IMR-90 (cell line): Measurements from ENCODE around the gene OTOGL. TPM values are rescaled to one million over a fixed set of nuclear protein-coding genes. Genes with fewer than 3 reads are reported as not detected.

Source experiments
- ATAC-seq: fragments of 200-7000 bp; cut with Tn5 transposase; 2 replicates; pipeline ENCODE4 v1.9.1; 2020; ENCODE audit warnings: low read depth, mild to moderate bottlenecking, moderate library complexity
- BruUV-seq: library from RNA; stranded (reverse); fragments of 400-500 nt; replicated peaks from 2 replicates; lab custom pipeline; 2021; lab: Mats Ljungman, UMichigan
- CTCF ChIA-PET: fragments of 300-600 bp; formaldehyde crosslinking; extraction: SDS; loops from one replicate; lab custom pipeline; 2021; ENCODE audit warnings: antibody characterized with exemption; lab: Yijun Ruan, JAX
- POLR2A ChIA-PET: fragments of 300-600 bp; sonication (Branson Sonifier 250); formaldehyde crosslinking; loops from one replicate; lab custom pipeline; 2022; ENCODE audit warnings: antibody characterized with exemption; ENCODE audit not compliant: unreplicated experiment; lab: Charles Lee
- DNase-seq: peaks from one replicate; pipeline ENCODE4 v3.0.0; 2013
- H2AFZ ChIP-seq: replicated peaks from 2 replicates; pipeline ENCODE3; 2013; ENCODE audit warnings: low read length, mild to moderate bottlenecking; ENCODE audit not compliant: poor library complexity
- H2AK5ac ChIP-seq: 2 replicates; pipeline ENCODE4 v1.6.1; 2013; ENCODE audit warnings: low read depth, low read length, inconsistent platforms
- H2AK9ac ChIP-seq: replicated peaks from 2 replicates; pipeline ENCODE3; 2013; ENCODE audit warnings: mild to moderate bottlenecking, low read depth, low read length, moderate library complexity; ENCODE audit not compliant: poor library complexity
- H2BK120ac ChIP-seq: 2 replicates; pipeline ENCODE4 v1.6.1; 2013; ENCODE audit warnings: low read depth, low read length, inconsistent platforms
- H2BK15ac ChIP-seq: 3 replicates; pipeline ENCODE4 v1.6.1; 2013; ENCODE audit warnings: low read depth, low read length, inconsistent platforms
- H2BK20ac ChIP-seq: 2 replicates; pipeline ENCODE4 v1.6.1; 2013; ENCODE audit warnings: low read depth, mild to moderate bottlenecking, inconsistent platforms, low read length, moderate library complexity
- H2BK5ac ChIP-seq: 2 replicates; pipeline ENCODE4 v1.6.1; 2013; ENCODE audit warnings: mild to moderate bottlenecking, low read depth, low read length, inconsistent platforms; ENCODE audit not compliant: poor library complexity, severe bottlenecking
- H3K14ac ChIP-seq: replicated peaks from 2 replicates; pipeline ENCODE4 v1.6.1; 2013; ENCODE audit warnings: low read depth, low read length, inconsistent platforms
- H3K18ac ChIP-seq: 2 replicates; pipeline ENCODE4 v1.6.1; 2013; ENCODE audit warnings: low read depth, low read length, control low read depth
- H3K23ac ChIP-seq: 2 replicates; pipeline ENCODE4 v1.6.1; 2013; ENCODE audit warnings: low read depth, low read length, inconsistent platforms
- H3K27ac ChIP-seq: 2 replicates; pipeline ENCODE4 v1.5.1; 2013; ENCODE audit warnings: mild to moderate bottlenecking, control low read depth, low read length; ENCODE audit not compliant: insufficient read depth
- H3K27me3 ChIP-seq: 2 replicates; pipeline ENCODE4 v1.6.1; 2013; ENCODE audit warnings: low read length; ENCODE audit not compliant: control insufficient read depth, insufficient read depth
- H3K36me3 ChIP-seq: 2 replicates; pipeline ENCODE4 v1.6.1; 2013; ENCODE audit warnings: low read length, mixed read lengths; ENCODE audit not compliant: control insufficient read depth, insufficient read depth
- H3K4ac ChIP-seq: 2 replicates; pipeline ENCODE4 v1.6.1; 2013; ENCODE audit warnings: low read depth, low read length, inconsistent platforms
- H3K4me1 ChIP-seq: 2 replicates; pipeline ENCODE4 v1.6.1; 2013; ENCODE audit warnings: low read length, mixed read lengths; ENCODE audit not compliant: control insufficient read depth, insufficient read depth
- H3K4me2 ChIP-seq: 2 replicates; pipeline ENCODE4 v1.6.1; 2013; ENCODE audit warnings: low read depth, mild to moderate bottlenecking, control low read depth, low read length, moderate library complexity
- H3K4me3 ChIP-seq: 2 replicates; pipeline ENCODE4 v1.5.1; 2013; ENCODE audit warnings: low read depth, mild to moderate bottlenecking, control low read depth, low read length, moderate library complexity; ENCODE audit not compliant: insufficient read depth
- H3K56ac ChIP-seq: 2 replicates; pipeline ENCODE4 v1.6.1; 2013; ENCODE audit warnings: low read length, inconsistent platforms; ENCODE audit not compliant: insufficient read depth; ENCODE audit errors: extremely low read depth
- H3K79me1 ChIP-seq, 2 experiments: 2 replicates each; pipeline ENCODE4 v1.6.1; 2013; ENCODE audit warnings: low read length in 2 of 2, inconsistent platforms in 1 of 2, low read depth in 1 of 2
- H3K9ac ChIP-seq: 2 replicates; pipeline ENCODE4 v1.6.1; 2013; ENCODE audit warnings: low read depth, low read length, control low read depth
- H3K9me1 ChIP-seq: 2 replicates; pipeline ENCODE4 v1.6.1; 2013; ENCODE audit warnings: low read length, inconsistent platforms; ENCODE audit not compliant: insufficient read depth
- H3K9me3 ChIP-seq: 2 replicates; pipeline ENCODE4 v1.6.1; 2013; ENCODE audit warnings: low read length; ENCODE audit not compliant: control insufficient read depth, insufficient read depth
- H4K20me1 ChIP-seq: 2 replicates; pipeline ENCODE4 v1.6.1; 2013; ENCODE audit warnings: low read length, inconsistent platforms; ENCODE audit not compliant: insufficient read depth
- H4K5ac ChIP-seq: 2 replicates; pipeline ENCODE4 v1.6.1; 2013; ENCODE audit warnings: mild to moderate bottlenecking, low read depth, low read length, control low read depth
- H4K8ac ChIP-seq, 2 experiments: 2 replicates each; pipeline ENCODE4 v1.6.1; 2013; ENCODE audit warnings: low read depth in 2 of 2, low read length in 2 of 2, control low read depth in 1 of 2, inconsistent platforms in 1 of 2
- H4K91ac ChIP-seq: 2 replicates; pipeline ENCODE4 v1.6.1; 2013; ENCODE audit warnings: low read depth, low read length, inconsistent platforms; ENCODE audit not compliant: insufficient read depth
- CHD1 ChIP-seq: IDR thresholded peaks from 2 replicates; pipeline ENCODE4 v1.6.1; 2012; ENCODE audit warnings: low read depth, low read length, improper control_type of control experiment
- MAZ ChIP-seq: IDR thresholded peaks from 2 replicates; pipeline ENCODE4 v1.6.1; 2012; ENCODE audit warnings: low read depth, mild to moderate bottlenecking, low read length, improper control_type of control experiment, moderate library complexity, borderline replicate concordance
- MXI1 ChIP-seq: IDR thresholded peaks from 2 replicates; pipeline ENCODE4 v1.6.1; 2012; ENCODE audit warnings: low read depth, mild to moderate bottlenecking, low read length, moderate library complexity, borderline replicate concordance
- NFE2L2 ChIP-seq: fragments of 150-350 bp; IDR thresholded peaks from 2 replicates; pipeline ENCODE4 v1.6.1; 2016; ENCODE audit warnings: low read depth, mild to moderate bottlenecking, low read length
- POLR2A ChIP-seq: IDR thresholded peaks from 2 replicates; pipeline ENCODE4 v1.6.1; 2012; ENCODE audit warnings: mild to moderate bottlenecking, low read depth, low read length
- RAD21 ChIP-seq: IDR thresholded peaks from 2 replicates; pipeline ENCODE4 v1.6.1; 2012; ENCODE audit warnings: low read length, improper control_type of control experiment
- RCOR1 ChIP-seq: IDR thresholded peaks from 2 replicates; pipeline ENCODE4 v1.6.1; 2012; ENCODE audit warnings: mild to moderate bottlenecking, low read length, improper control_type of control experiment; ENCODE audit not compliant: insufficient replicate concordance
- RFX5 ChIP-seq: IDR thresholded peaks from 2 replicates; pipeline ENCODE4 v1.8.0; 2012; ENCODE audit warnings: low read depth, mild to moderate bottlenecking, low read length, moderate library complexity
- SMC3 ChIP-seq: fragments of 150-350 bp; IDR thresholded peaks from 2 replicates; pipeline ENCODE4 v1.6.1; 2016; ENCODE audit warnings: low read depth, mild to moderate bottlenecking, antibody characterized with exemption, low read length, moderate library complexity
- WGBS, 2 experiments: methylation state at CpG; one replicate each; pipeline versions ENCODE4 v1.1.5 to v1.1.7; 2013; ENCODE audit warnings: missing lambda C conversion rate in 2 of 2; ENCODE audit not compliant: insufficient read length in 1 of 2; ENCODE audit errors: extremely low coverage in 2 of 2; 5-methylcytosine and 5-hydroxymethylcytosine counted together
- dilution Hi-C: fragments of 300-500 bp; cut with HindIII; formaldehyde crosslinking; loops from one replicate; pipeline ENCODE4 v1.14.3; 2018; ENCODE audit warnings: low sequenced_read_pairs; ENCODE audit not compliant: unreplicated experiment
- in situ Hi-C: fragments of 300-500 bp; cut with MboI; formaldehyde crosslinking; loops from 3 replicates; pipeline ENCODE4 v1.14.3; 2019; ENCODE audit warnings: low sequenced_read_pairs, inconsistent platforms, mixed read lengths
- intact Hi-C: fragments of 100-400 bp; cut with micrococcal nuclease; formaldehyde crosslinking; loops from 2 replicates; pipeline ENCODE4 v1.10.0; 2022
- polyA plus RNA-seq, 3 experiments: library from polyadenylated mRNA; depleted of rRNA; stranded (reverse); fragments of >200 nt; gene quantifications; 2 replicates each; pipeline ENCODE4 v1.2.3, GENCODE V29; 2012; ENCODE audit warnings: low replicate concordance in 1 of 3
- total RNA-seq: library from RNA; depleted of rRNA; stranded (reverse); fragments of >200 nt; gene quantifications from 2 replicates; pipeline ENCODE4 v1.2.3, GENCODE V29; 2012
- TF ChIP-seq, protein P1 (sequence below): conservative IDR thresholded peaks from 2 replicates; pipeline ENCODE4 v1.5.1; 2012; ENCODE audit warnings: mild to moderate bottlenecking, low read depth, low read length, improper control_type of control experiment
- TF ChIP-seq, protein P2 (sequence below): fragments of 150-350 bp; IDR thresholded peaks from 2 replicates; pipeline ENCODE4 v1.6.1; 2016; ENCODE audit warnings: low read depth, mild to moderate bottlenecking, low read length, moderate library complexity, borderline replicate concordance

Gene OTOGL
- total and polyA plus RNA-seq, 2 of the 4 experiments (the other 2 are of a cell fraction), result 0.10 to 0.18 TPM

DNA sequence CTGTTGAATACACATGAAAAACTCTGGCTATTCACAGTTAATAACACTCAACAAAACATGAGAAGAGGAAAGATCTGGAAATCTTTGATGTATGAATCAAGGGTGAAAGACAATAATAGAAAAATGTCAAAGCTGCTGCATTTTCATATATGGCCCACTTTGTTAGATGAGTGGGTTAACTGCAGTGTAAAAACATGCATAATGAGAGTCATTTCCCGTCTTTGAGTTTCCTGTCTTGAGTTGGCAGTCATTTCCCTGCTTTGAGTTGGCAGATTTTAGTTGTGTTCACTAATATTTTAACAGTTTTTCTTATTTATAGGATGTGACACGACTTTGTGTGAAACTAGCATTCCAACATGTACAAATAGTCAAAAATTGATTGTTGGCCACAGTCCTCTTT is 256.8 kb downstream of the OTOGL start:
- no peak overlapping the region for H4K5ac ChIP-seq
- H3K56ac ChIP-seq, result no peak overlapping the region
- no peak overlapping the region for H3K14ac ChIP-seq
- BruUV-seq, result no TSS peak
- DNase-seq (no peak), ATAC-seq (no peak)
- H3K79me1 ChIP-seq, result no peaks in the 10 kb centered on the region
- no peak overlapping the region for H2AK5ac ChIP-seq
- no peak overlapping the region for H4K91ac ChIP-seq
- no peak overlapping the region for H3K23ac ChIP-seq
- TF ChIP-seq MXI1 (no peak), MAZ (no peak), RFX5 (no peak), POLR2A (no peak), NFE2L2 (no peak), RAD21 (no peak), CHD1 (no peak), SMC3 (no peak), RCOR1 (no peak)
- TF ChIP-seq, protein P1, sequence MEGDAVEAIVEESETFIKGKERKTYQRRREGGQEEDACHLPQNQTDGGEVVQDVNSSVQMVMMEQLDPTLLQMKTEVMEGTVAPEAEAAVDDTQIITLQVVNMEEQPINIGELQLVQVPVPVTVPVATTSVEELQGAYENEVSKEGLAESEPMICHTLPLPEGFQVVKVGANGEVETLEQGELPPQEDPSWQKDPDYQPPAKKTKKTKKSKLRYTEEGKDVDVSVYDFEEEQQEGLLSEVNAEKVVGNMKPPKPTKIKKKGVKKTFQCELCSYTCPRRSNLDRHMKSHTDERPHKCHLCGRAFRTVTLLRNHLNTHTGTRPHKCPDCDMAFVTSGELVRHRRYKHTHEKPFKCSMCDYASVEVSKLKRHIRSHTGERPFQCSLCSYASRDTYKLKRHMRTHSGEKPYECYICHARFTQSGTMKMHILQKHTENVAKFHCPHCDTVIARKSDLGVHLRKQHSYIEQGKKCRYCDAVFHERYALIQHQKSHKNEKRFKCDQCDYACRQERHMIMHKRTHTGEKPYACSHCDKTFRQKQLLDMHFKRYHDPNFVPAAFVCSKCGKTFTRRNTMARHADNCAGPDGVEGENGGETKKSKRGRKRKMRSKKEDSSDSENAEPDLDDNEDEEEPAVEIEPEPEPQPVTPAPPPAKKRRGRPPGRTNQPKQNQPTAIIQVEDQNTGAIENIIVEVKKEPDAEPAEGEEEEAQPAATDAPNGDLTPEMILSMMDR, result no peak
- TF ChIP-seq, protein P2, sequence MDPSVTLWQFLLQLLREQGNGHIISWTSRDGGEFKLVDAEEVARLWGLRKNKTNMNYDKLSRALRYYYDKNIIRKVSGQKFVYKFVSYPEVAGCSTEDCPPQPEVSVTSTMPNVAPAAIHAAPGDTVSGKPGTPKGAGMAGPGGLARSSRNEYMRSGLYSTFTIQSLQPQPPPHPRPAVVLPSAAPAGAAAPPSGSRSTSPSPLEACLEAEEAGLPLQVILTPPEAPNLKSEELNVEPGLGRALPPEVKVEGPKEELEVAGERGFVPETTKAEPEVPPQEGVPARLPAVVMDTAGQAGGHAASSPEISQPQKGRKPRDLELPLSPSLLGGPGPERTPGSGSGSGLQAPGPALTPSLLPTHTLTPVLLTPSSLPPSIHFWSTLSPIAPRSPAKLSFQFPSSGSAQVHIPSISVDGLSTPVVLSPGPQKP, result no peak
- CTCF ChIA-PET, result no interaction called here
- no peaks in the 10 kb centered on the region for H3K9me1 ChIP-seq
- H2BK5ac ChIP-seq, result no peak overlapping the region
- no peaks in the 10 kb centered on the region for H4K20me1 ChIP-seq
- no peaks in the 10 kb centered on the region for H3K9me3 ChIP-seq
- dilution Hi-C loops, result no loop called here
- no peak overlapping the region for H2BK20ac ChIP-seq
- H3K4me3 ChIP-seq, result no peak overlapping the region
- no peak overlapping the region for H3K9ac ChIP-seq
- in situ Hi-C loops, result no loop called here
- WGBS, 2 experiments, result no CpG with 5 or more reads among the region's 2 CpGs
- intact Hi-C loops, result no loop called here
- H3K4me1 ChIP-seq, result no peaks in the 10 kb centered on the region
- H3K4ac ChIP-seq, result no peak overlapping the region
- no peaks in the 10 kb centered on the region for H3K36me3 ChIP-seq
- H3K18ac ChIP-seq, result no peak overlapping the region
- H4K8ac ChIP-seq, result no peak overlapping the region
- no peak overlapping the region for H3K4me2 ChIP-seq
- no peak overlapping the region for H3K27ac ChIP-seq
- POLR2A ChIA-PET, result no interaction called here
- H2AK9ac ChIP-seq, result no peak overlapping the region
- no peak overlapping the region for H2BK120ac ChIP-seq
- H3K27me3 ChIP-seq, result no peaks in the 10 kb centered on the region
- H2AFZ ChIP-seq, result no peak overlapping the region
- no peak overlapping the region for H2BK15ac ChIP-seq
